OCI-LY1 (cell line): ENCODE measurements around the gene POLR2E.

Experiments
- H2AFZ ChIP-seq: fragments of 200-600 bp; sonication (generic), shearing (Covaris generic); 2 replicates; pipeline ENCODE4 v1.6.0; 2014; ENCODE audit warnings: antibody characterized with exemption, mild to moderate bottlenecking, low read length
- H3F3A ChIP-seq: fragments of 200-600 bp; sonication (generic), shearing (Covaris generic); 2 replicates; pipeline ENCODE4 v1.6.0; 2014; ENCODE audit warnings: mild to moderate bottlenecking, antibody characterized with exemption, low read length, moderate library complexity; ENCODE audit not compliant: insufficient read depth
- H3K27ac ChIP-seq: fragments of 200-600 bp; sonication (generic); 2 replicates; pipeline ENCODE4 v1.5.1; 2014; ENCODE audit warnings: low read length, mixed run types, mild to moderate bottlenecking, low read depth; ENCODE audit not compliant: poor library complexity, severe bottlenecking
- H3K27me3 ChIP-seq: fragments of 200-600 bp; sonication (generic); 2 replicates; pipeline ENCODE4 v1.6.0; 2014; ENCODE audit warnings: antibody characterized with exemption, mild to moderate bottlenecking, low read length, moderate library complexity; ENCODE audit not compliant: insufficient read depth
- H3K36me3 ChIP-seq: fragments of 200-600 bp; sonication (generic); 2 replicates; pipeline ENCODE4 v1.6.1; 2014; ENCODE audit warnings: mild to moderate bottlenecking, antibody characterized with exemption, low read length, moderate library complexity, mixed read lengths; ENCODE audit not compliant: insufficient read depth
- H3K4me1 ChIP-seq: fragments of 200-600 bp; sonication (generic); 2 replicates; pipeline ENCODE4 v1.5.1; 2014; ENCODE audit warnings: mild to moderate bottlenecking, low read length, moderate library complexity; ENCODE audit not compliant: insufficient read depth, severe bottlenecking
- H3K4me2 ChIP-seq: fragments of 200-600 bp; sonication (generic), shearing (Covaris generic); 2 replicates; pipeline ENCODE4 v1.6.1; 2014; ENCODE audit warnings: low read length
- H3K4me3 ChIP-seq: fragments of 200-600 bp; sonication (generic); 2 replicates; pipeline ENCODE4 v1.5.1; 2014; ENCODE audit warnings: low read length, low read depth, mild to moderate bottlenecking, mixed read lengths; ENCODE audit not compliant: poor library complexity, severe bottlenecking
- H3K79me2 ChIP-seq: fragments of 200-600 bp; shearing (Covaris generic); 2 replicates; pipeline ENCODE4 v1.6.1; 2016; ENCODE audit warnings: mixed run types, low read length, mixed read lengths; ENCODE audit not compliant: insufficient read depth
- H3K9ac ChIP-seq: fragments of 200-600 bp; sonication (generic), shearing (Covaris generic); 2 replicates; pipeline ENCODE4 v1.6.1; 2014; ENCODE audit warnings: mild to moderate bottlenecking, low read length, mixed read lengths
- H3K9me2 ChIP-seq: fragments of 200-600 bp; sonication (generic), shearing (Covaris generic); 2 replicates; pipeline ENCODE4 v1.6.1; 2014; ENCODE audit warnings: low read depth, mild to moderate bottlenecking, low read length, mixed read lengths
- H3K9me3 ChIP-seq: fragments of 200-600 bp; shearing (Covaris generic); 2 replicates; pipeline ENCODE4 v1.6.1; 2014; ENCODE audit warnings: low read length, mixed read lengths
- H4K20me1 ChIP-seq: fragments of 200-600 bp; sonication (generic), shearing (Covaris generic); 2 replicates; pipeline ENCODE4 v1.6.0; 2016; ENCODE audit warnings: mild to moderate bottlenecking, low read length; ENCODE audit not compliant: insufficient read depth
- EZH2 ChIP-seq: fragments of 200-600 bp; sonication (generic), shearing (Covaris generic); IDR thresholded peaks from 2 replicates; pipeline ENCODE4 v1.8.0; 2017; ENCODE audit warnings: borderline replicate concordance, mixed run types, mild to moderate bottlenecking, antibody characterized with exemption, low read length, moderate library complexity, mixed read lengths
- TF ChIP-seq, protein P1 (sequence below): fragments of 200-600 bp; sonication (generic), shearing (Covaris generic); IDR thresholded peaks from 2 replicates; pipeline ENCODE4 v1.5.1; 2017; ENCODE audit warnings: mild to moderate bottlenecking, antibody characterized with exemption, low read length, moderate library complexity, mixed read lengths

Gene POLR2E

DNA sequence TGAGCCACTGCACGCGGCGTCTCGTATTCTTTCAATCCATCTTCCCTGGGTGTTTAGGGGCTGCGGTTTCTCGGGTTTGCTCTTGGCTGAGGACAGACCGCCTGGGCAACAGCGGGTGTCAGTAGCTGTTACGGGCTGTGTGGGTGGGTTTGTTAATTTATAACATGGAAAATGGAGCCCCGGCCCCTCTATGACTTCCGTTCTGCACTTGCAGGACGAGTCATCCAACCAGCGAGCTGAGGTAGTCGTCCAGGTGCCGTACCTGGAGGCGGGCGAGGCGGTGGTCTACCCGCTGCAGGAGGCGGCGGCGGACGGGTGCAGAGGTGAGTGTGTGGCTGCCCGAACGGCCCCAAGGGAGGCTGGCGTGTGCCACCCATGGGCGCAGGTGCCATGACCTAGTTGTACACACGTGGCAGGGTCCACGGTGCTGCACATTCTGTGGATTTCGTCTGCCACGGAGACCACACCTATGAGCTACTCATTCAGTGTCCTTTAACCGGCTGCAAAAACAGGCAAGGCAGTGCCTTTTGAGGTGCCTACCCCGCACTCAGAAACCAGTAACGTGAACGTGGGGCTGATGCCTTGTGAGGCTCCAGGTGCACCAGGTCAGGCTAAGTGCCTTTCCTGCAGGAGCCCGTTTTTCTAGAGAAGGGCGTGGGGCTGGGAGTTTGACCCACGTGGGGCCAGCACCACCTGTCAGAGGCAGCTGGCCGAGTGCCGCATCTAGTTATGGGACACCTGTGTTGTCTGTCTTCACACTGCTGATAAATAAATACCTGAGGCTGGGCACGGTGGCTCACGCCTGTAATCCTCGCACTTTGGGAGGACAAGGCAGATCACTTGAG, 10.9 kb downstream of the POLR2E start:
- Histone ChIP-seq H3K4me2 (no peak overlapping the region), H3K36me3 (peaks cover 85% of the 10 kb centered on the region), H4K20me1 (no peaks in the 10 kb centered on the region), H3K9ac (no peak overlapping the region), H3K9me2 (no peaks in the 10 kb centered on the region), H3K27ac (peak overlapping the region; percentile 49), H2AFZ (no peak overlapping the region), H3K9me3 (no peaks in the 10 kb centered on the region), H3K27me3 (no peaks in the 10 kb centered on the region), H3K79me2 (no peaks in the 10 kb centered on the region), H3K4me3 (no peak overlapping the region), H3F3A (peaks cover 2% of the 10 kb centered on the region; the same call in 1 of the 2 replicates), H3K4me1 (peaks cover 41% of the 10 kb centered on the region)
- TF ChIP-seq EZH2 = no peak
- TF ChIP-seq, protein P1, sequence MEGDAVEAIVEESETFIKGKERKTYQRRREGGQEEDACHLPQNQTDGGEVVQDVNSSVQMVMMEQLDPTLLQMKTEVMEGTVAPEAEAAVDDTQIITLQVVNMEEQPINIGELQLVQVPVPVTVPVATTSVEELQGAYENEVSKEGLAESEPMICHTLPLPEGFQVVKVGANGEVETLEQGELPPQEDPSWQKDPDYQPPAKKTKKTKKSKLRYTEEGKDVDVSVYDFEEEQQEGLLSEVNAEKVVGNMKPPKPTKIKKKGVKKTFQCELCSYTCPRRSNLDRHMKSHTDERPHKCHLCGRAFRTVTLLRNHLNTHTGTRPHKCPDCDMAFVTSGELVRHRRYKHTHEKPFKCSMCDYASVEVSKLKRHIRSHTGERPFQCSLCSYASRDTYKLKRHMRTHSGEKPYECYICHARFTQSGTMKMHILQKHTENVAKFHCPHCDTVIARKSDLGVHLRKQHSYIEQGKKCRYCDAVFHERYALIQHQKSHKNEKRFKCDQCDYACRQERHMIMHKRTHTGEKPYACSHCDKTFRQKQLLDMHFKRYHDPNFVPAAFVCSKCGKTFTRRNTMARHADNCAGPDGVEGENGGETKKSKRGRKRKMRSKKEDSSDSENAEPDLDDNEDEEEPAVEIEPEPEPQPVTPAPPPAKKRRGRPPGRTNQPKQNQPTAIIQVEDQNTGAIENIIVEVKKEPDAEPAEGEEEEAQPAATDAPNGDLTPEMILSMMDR = no peak

DNA sequence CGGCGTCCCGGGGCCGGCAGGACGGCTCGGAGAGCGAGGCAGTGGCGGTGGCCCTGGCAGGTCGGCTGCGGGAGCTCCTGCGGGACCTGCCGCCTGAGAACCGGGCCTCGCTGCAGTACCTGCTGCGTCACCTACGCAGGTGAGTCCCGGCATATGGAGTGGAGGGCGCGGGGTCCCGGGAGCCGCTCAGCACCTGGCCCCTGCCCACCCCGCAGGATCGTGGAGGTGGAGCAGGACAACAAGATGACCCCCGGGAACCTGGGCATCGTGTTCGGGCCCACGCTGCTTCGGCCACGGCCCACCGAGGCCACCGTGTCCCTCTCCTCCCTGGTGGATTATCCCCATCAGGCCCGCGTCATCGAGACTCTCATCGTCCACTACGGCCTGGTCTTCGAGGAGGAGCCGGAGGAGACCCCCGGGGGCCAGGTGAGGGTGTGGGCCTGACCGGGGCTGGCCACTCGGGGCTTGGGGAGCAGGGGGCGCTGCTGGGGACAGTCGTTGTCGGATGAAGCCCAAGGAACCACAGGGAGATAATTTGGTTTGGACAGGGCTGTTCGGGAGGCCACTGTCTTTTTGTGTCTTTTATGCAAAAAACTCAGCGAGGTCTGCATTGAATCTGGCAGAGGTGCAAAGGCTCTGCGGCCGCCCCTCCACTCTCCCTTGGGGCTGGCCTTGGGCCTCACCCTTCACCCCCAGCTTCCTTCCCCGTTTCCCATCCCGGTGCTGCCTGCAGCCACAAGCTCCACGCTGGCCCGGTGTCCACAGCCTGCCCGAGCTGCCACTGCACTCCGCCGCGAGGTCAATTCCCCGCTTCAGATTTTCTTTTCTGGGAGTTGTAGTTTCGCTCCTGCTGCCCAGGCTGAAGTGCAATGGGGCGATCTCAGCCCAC, 12.0 kb downstream of the POLR2E start:
- Histone ChIP-seq H3K4me1 (peaks cover 30% of the 10 kb centered on the region), H3K27ac (peak overlapping the region; percentile 49), H3K9ac (no peak overlapping the region), H3K9me3 (no peaks in the 10 kb centered on the region), H3K9me2 (no peaks in the 10 kb centered on the region), H3K4me2 (no peak overlapping the region), H2AFZ (no peak overlapping the region), H3K27me3 (no peaks in the 10 kb centered on the region), H3F3A (peaks cover 2% of the 10 kb centered on the region; the same call in 1 of the 2 replicates), H3K4me3 (no peak overlapping the region), H3K36me3 (peaks cover 78% of the 10 kb centered on the region), H4K20me1 (no peaks in the 10 kb centered on the region), H3K79me2 (no peaks in the 10 kb centered on the region)
- TF ChIP-seq EZH2 = no peak
- TF ChIP-seq, protein P1 = no peak

DNA sequence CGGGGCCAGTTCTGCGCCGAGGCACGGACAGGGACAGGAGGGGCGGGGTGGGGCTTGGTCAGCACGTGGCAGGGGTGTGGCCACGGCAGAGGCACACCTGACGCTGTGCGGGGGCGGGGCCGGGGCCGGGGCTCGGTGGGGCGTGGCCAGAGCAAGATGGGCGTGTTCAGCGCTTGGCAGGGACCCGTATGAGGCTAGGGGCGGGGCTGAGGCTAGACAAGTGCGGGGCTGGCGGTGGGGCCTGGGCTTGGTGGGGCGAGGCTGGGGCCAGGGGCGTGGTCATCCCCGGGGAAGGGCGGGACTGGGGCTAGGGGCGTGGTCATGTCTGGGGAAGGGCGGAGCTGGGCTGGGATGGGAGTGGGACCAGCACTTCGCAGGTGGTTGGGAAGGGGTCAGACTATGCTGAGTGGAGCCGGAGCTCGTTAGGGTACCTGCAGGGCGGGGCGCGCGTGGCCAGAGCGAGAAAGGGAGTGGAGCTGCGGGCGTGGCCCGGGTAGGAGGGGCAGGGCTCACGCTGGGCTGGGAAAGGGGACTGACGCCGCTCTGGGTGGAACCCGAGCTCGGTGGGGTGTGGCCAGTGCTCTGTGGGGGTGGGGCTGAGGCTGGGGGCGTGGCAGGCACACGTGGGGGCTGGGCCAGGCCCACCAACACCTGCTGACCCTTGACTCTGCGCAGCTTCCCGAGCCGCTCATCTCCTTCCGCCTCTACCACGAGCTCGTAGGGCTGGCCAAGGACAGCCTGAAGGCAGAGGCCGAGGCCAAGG, 12.8 kb downstream of the POLR2E start:
- no peak overlapping the region for H2AFZ ChIP-seq
- no peaks in the 10 kb centered on the region for H3K9me2 ChIP-seq
- no peaks in the 10 kb centered on the region for H3K27me3 ChIP-seq
- no peak for TF ChIP-seq EZH2
- TF ChIP-seq, protein P1 = no peak
- H3K36me3 ChIP-seq = peaks cover 77% of the 10 kb centered on the region
- H3K27ac ChIP-seq = no peak overlapping the region
- no peak overlapping the region for H3K4me3 ChIP-seq
- peak overlapping the region; percentile 37; the same call in 1 of the 2 replicates for H3K4me2 ChIP-seq
- H4K20me1 ChIP-seq = no peaks in the 10 kb centered on the region
- H3K9ac ChIP-seq = no peak overlapping the region
- H3K79me2 ChIP-seq = no peaks in the 10 kb centered on the region
- H3F3A ChIP-seq = no peaks in the 10 kb centered on the region
- no peaks in the 10 kb centered on the region for H3K9me3 ChIP-seq
- peaks cover 30% of the 10 kb centered on the region for H3K4me1 ChIP-seq
